ENCODE results near the gene ZNF827. TPM values are rescaled to one million over a fixed set of nuclear protein-coding genes. Genes with fewer than 3 reads are reported as not detected.
A peak's percentile ranks its signal among the peaks of the same experiment; 100 is the strongest.

The ZNF827 gene
- total and polyA plus RNA-seq, 2 of the 13 experiments (the other 11 are each of a cell fraction or from before 2014, with no cell fraction given) = 2.8 TPM

- Histone ChIP-seq H3K27ac (ENCODE audit: extremely low read length, insufficient read depth, low read length) (peak overlapping the region; percentile 45), H2AFZ (ENCODE audit: low read length) (no peak overlapping the region), H3K4me3 (replicated peaks in 1 of 3; ENCODE audit: insufficient read depth in 1 of 3, low read depth in 2 of 3, low read length in 3 of 3) (no peak overlapping the region), H3K36me3 (replicated peaks in 1 of 2; ENCODE audit: control insufficient read depth in 1 of 2, insufficient read depth in 2 of 2, low read length in 2 of 2) (no peaks in the 10 kb centered on the region), H3K79me2 (ENCODE audit: insufficient read depth, low read length) (no peaks in the 10 kb centered on the region), H4K20me1 (ENCODE audit: insufficient read depth, low read length) (no peaks in the 10 kb centered on the region), H3K4me2 (ENCODE audit: low read depth, low read length) (0 out of 2 replicates have a peak overlapping the region, but pooled peaks have one; percentile 10), H3K9ac (ENCODE audit: insufficient read depth, low read depth, low read length) (no peak overlapping the region), H3K4me1 (ENCODE audit: insufficient read depth, low read length) (peaks cover 43% of the 10 kb centered on the region), H3K9me3 (ENCODE audit: low read length) (peaks cover 9% of the 10 kb centered on the region; the same call in 1 of the 2 replicates), H3K27me3 (ENCODE audit: control insufficient read depth in 1 of 2, insufficient read depth in 2 of 2, low read length in 2 of 2) (no peaks in the 10 kb centered on the region)
- in situ Hi-C loops (cut with HindIII; ENCODE audit: extremely low pct_ligation_motif_present, low pct_unique_long_range_greater_than_20kb) = no loop called here
- FAIRE-seq (no peak), DNase-seq (ENCODE audit: low spot score) (peak; percentile 80), ATAC-seq (peak; percentile 84)
- CTCF ChIA-PET (ENCODE audit: low intra/inter-chr PET ratio, low total read pairs) = no interaction called here
- POLR2A ChIA-PET = no interaction called here
- 31% methylated on average over 5 of the region's 5 CpGs for WGBS (ENCODE audit: low lambda C conversion rate)
- BruUV-seq (replicated peaks) = no TSS peak
- intact Hi-C loops (cut with micrococcal nuclease; ENCODE audit: unreplicated experiment) = no loop called here
- TF ChIP-seq HOMEZ (CRISPR knock-in tag; IDR thresholded peaks at IDR 0.05; ENCODE audit: low read depth) (0 out of 2 replicates have a peak, but pooled peaks have one; percentile 55), ZSCAN5A (CRISPR knock-in tag; IDR thresholded peaks at IDR 0.05; ENCODE audit: borderline replicate concordance) (no peak), ARID5B (CRISPR knock-in tag; IDR thresholded peaks at IDR 0.05) (peak; percentile 57; the same call in 1 of the 2 replicates), TEAD3 (CRISPR knock-in tag; optimal IDR thresholded peaks at IDR 0.05; ENCODE audit: borderline replicate concordance) (peak; percentile 88), ZNF614 (CRISPR knock-in tag; IDR thresholded peaks at IDR 0.05; ENCODE audit: borderline replicate concordance) (0 out of 2 replicates have a peak, but pooled peaks have one; percentile 13), SAP130 (CRISPR knock-in tag; IDR thresholded peaks at IDR 0.05; ENCODE audit: low read depth) (peak; percentile 67; the same call in 1 of the 2 replicates), FOSL2 (CRISPR knock-in tag; IDR thresholded peaks at IDR 0.05) (peak; percentile 32; the same call in 1 of the 2 replicates), ZKSCAN5 (CRISPR knock-in tag; IDR thresholded peaks at IDR 0.05) (peak; percentile 96), SKI (IDR thresholded peaks at IDR 0.05; ENCODE audit: partially characterized antibody) (no peak), ZUFSP (CRISPR knock-in tag; IDR thresholded peaks at IDR 0.05; ENCODE audit: borderline replicate concordance) (no peak), DZIP1 (CRISPR knock-in tag; IDR thresholded peaks at IDR 0.05) (no peak), ZNF225 (CRISPR knock-in tag; IDR thresholded peaks at IDR 0.05) (no peak), FOXJ3 (CRISPR knock-in tag; IDR thresholded peaks at IDR 0.05; ENCODE audit: borderline replicate concordance) (no peak)
Measured at GRCh38 chr4:145805490-145805889, 133.1 kb downstream of the ZNF827 start.

Data from HepG2 (cell line).